ENCODE measurements around the gene LIPG.
"Not testable (repeated sequence)": the region's sequence is repeated elsewhere in the genome, so short reads cannot be mapped to it uniquely, and the experiment has no call there.

LIPG gene

GRCh38 chr18:49579041-49579440 is 17.2 kb downstream of the LIPG start:
- DNase-seq, result not testable (repeated sequence)

GRCh38 chr18:49579583-49579982 is 17.7 kb downstream of the LIPG start:
- DNase-seq, result not testable (repeated sequence)

GRCh38 chr18:49580279-49580678 is 18.4 kb downstream of the LIPG start:
- no peak for DNase-seq

GRCh38 chr18:49581371-49581770 is 19.5 kb downstream of the LIPG start:
- no peak for DNase-seq

- DNase-seq, result peak; percentile 42
Observed at GRCh38 chr18:49582579-49582978, 20.7 kb downstream of the LIPG start.

GRCh38 chr18:49584394-49584793 is 22.5 kb downstream of the LIPG start:
- DNase-seq, result no peak

- DNase-seq, result not testable (repeated sequence)
Observed at GRCh38 chr18:49584951-49585350, 23.1 kb downstream of the LIPG start.

GRCh38 chr18:49585781-49586663 is 24.2 kb downstream of the LIPG start:
- no peak for DNase-seq

GRCh38 chr18:49588171-49588570 is 26.3 kb downstream of the LIPG start:
- DNase-seq, result no peak

- no peak for DNase-seq
Observed at GRCh38 chr18:49588971-49589370, 27.1 kb downstream of the LIPG start.

GRCh38 chr18:49590608-49591007 is 28.8 kb downstream of the LIPG start:
- DNase-seq, result no peak

- DNase-seq, result no peak
Observed at GRCh38 chr18:49591271-49591670, 29.4 kb downstream of the LIPG start.

- no peak for DNase-seq
Observed at GRCh38 chr18:49591775-49592174, 29.9 kb downstream of the LIPG start.

- DNase-seq, result no peak
Observed at GRCh38 chr18:49596687-49597086, 34.8 kb downstream of the LIPG start.

- peak; percentile 21 for DNase-seq
Observed at GRCh38 chr18:49597157-49597931, 35.5 kb downstream of the LIPG start.

- DNase-seq, result no peak
Observed at GRCh38 chr18:49601211-49601610, 39.4 kb downstream of the LIPG start.

- no peak for DNase-seq
Observed at GRCh38 chr18:49608366-49609255, 46.8 kb downstream of the LIPG start.

GRCh38 chr18:49609256-49610021 is 47.6 kb downstream of the LIPG start:
- peak; percentile 48 for DNase-seq

- no peak for DNase-seq
Observed at GRCh38 chr18:49610022-49610445, 48.2 kb downstream of the LIPG start.

GRCh38 chr18:49611316-49611715 is 49.5 kb downstream of the LIPG start:
- DNase-seq, result no peak

- DNase-seq, result no peak
Observed at GRCh38 chr18:49612515-49613033, 50.7 kb downstream of the LIPG start.

- no peak for DNase-seq
Observed at GRCh38 chr18:49613141-49613640, 51.3 kb downstream of the LIPG start.
